Stimulated activated CD8-positive, alpha-beta memory T cell treated with anti-CD3 and anti-CD28 coated beads, Interleukin-12 subunit alpha, Interleukin-12 subunit beta, amount 100 ng/mL, for 24 hours (primary cell): ENCODE measurements around the gene ADAMTS17.
"Not testable (repeated sequence)": the region's sequence is repeated elsewhere in the genome, so short reads cannot be mapped to it uniquely, and the experiment has no call there.

Experiments used
- DNase-seq: peaks from one replicate; pipeline ENCODE4 v3.0.0-alpha.2; 2020; ENCODE audit errors: extremely low read depth

Gene ADAMTS17

DNA sequence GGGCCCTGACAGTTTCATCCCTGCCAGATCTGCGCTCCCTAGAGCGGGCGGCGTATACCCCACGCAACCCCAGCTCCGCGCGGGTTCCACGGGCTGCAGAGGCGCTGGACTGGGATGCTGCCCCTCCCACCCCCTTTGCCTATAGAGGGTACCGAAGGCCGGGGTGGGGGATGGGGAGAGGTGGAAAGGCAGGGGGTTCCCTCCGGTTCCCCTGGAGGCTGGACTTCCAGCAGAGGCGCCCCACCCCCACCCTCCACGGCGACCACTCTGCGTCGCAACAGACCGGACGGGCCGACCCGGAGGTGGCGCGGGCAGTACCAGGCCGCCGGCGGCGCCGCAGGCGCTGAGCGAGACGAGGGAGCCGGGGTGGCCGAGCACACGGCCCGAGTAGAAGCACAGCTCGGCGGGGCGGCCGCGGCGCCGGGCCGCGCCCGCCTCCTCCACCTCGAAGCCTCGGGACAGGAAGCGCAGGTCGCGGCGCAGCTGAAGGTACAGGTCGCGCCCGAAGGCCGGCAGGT lies 995 bp downstream of the ADAMTS17 start:
- DNase-seq = no peak

GRCh38 chr15:100339999-100340398 lies 1.8 kb downstream of the ADAMTS17 start:
- DNase-seq = no peak

GRCh38 chr15:100339451-100339850 lies 2.3 kb downstream of the ADAMTS17 start:
- not testable (repeated sequence) for DNase-seq

GRCh38 chr15:100338971-100339444 lies 2.8 kb downstream of the ADAMTS17 start:
- DNase-seq = no peak

- DNase-seq = no peak
Measured at GRCh38 chr15:100338247-100338646, 3.5 kb downstream of the ADAMTS17 start.

GRCh38 chr15:100337096-100338044 lies 4.4 kb downstream of the ADAMTS17 start:
- no peak for DNase-seq

GRCh38 chr15:100336061-100336460 lies 5.7 kb downstream of the ADAMTS17 start:
- no peak for DNase-seq

DNA sequence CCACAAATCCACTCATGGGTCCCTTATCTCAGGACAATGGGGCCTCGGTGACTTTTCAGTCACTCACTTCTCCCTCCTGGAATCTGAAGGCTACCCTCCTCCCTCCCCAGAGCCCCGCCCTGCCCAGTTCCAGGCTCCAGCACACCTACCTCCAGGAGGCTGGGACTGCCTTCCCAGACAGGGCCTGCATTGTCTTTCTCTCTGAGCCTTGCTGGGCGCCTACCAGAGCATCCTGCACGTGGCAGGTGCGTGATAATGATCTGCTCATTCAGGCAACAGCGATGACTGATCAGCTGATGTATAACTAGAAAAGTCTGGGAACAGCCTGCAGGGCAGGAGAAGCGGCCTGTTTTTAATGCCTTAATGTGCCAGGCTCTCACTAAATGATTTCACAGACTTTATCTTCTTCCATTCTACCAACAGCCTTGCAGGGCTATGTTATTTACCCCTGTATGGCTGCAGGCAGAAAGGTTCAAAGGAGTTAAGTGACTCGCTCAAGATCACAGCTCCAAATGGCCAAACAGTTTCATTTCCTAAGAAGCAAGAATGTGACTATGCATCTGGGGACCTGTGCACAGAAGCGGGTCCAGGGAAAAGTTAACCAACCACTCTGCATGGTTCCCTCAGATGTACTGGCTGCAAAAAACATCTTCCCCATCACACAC lies 6.3 kb downstream of the ADAMTS17 start:
- no peak for DNase-seq

- no peak for DNase-seq
Measured at GRCh38 chr15:100334905-100335304, 6.9 kb downstream of the ADAMTS17 start.

DNA sequence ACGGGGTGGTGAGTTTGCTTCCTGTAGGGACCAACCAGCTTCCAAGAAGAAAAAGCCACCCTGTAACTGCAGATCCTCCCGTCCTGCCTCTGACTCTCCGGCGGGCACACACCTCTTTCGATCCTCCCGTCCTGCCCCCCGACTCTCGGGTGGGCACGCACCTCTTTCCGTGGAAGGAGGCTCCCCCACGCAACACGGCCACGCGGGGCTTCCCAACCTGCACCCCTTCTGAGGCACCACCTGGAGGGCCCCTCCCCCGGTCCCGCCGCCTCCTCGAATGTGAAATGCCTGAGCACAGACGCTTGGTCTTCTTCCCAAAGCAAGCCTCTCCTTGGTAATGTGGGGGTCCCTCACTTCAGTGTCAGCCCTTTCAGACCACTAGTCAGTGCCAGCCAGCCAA lies 7.3 kb downstream of the ADAMTS17 start:
- DNase-seq = no peak

GRCh38 chr15:100334015-100334414 lies 7.8 kb downstream of the ADAMTS17 start:
- DNase-seq = no peak

- DNase-seq = no peak
Measured at GRCh38 chr15:100333236-100333635, 8.5 kb downstream of the ADAMTS17 start.

GRCh38 chr15:100332721-100333120 lies 9.1 kb downstream of the ADAMTS17 start:
- no peak for DNase-seq

- DNase-seq = no peak
Measured at GRCh38 chr15:100332231-100332630, 9.5 kb downstream of the ADAMTS17 start.

- no peak for DNase-seq
Measured at GRCh38 chr15:100330629-100331215, 11.1 kb downstream of the ADAMTS17 start.

GRCh38 chr15:100330221-100330620 lies 11.6 kb downstream of the ADAMTS17 start:
- DNase-seq = no peak

DNA sequence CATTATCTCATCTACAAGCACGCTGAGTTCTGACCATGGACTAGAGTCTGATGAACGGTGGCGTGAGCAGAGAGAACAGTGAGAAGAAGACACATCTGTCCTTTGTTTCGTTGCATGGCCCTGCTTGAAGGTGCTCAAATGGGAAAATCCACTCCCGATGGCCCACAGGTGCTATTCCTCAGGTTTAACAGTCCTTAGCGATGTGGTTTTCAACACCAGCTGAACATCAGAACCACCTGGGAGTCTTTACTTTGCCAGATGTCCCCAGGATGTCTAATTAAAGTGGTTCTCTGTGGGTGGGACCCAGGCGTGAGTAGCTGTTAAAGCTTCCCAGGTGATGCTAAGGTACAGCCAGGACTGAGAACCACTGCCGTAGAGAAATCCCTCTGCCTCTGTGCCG lies 13.0 kb downstream of the ADAMTS17 start:
- no peak for DNase-seq

DNA sequence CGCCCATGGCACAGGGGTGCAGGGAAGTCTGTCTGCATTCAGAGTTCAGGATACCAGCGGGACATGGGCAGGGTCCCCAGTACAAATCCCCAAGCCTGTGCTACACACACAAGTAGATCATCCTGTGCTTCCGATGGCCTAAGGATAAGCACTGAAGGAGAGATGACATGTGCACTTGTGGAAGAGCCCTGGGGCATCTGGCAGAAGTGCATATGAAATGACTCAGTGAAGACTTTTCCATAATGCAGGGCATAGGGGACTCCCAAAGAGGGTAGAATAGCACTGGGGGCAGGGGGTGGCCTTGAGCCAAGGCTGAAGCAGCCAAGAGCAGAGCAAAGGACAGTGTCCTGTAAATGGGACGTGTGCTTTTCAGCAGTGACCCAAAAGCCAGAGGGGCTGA lies 22.9 kb downstream of the ADAMTS17 start:
- DNase-seq = no peak

DNA sequence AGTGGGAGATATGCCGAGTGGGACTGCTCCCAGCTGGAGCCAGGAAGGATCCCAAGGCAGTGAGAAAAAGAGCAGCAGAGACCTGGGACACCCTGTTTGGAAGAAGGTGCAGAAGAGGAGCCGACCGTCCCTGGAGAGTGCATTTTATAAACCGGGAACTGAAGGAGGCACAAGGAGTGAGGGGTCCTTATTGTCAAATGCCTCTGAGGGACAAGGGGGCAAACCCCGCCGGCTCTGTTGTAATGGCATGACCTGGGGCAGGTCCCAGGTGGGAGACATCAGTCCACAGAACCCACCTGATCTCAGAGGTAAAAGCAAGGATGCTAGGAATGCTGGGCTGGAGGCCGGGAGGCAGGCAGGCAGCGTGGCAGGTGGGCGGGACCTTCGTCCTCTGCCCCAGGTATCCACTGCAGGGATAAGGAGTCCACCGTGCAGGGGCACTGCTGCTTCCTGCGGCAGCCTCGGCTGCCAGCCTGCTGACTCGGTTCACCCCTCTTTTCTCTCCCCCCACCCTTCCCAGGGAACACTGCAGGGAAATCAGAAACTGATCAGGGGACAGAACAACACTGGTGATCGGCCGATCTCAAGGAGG lies 26.9 kb downstream of the ADAMTS17 start:
- DNase-seq = no peak

DNA sequence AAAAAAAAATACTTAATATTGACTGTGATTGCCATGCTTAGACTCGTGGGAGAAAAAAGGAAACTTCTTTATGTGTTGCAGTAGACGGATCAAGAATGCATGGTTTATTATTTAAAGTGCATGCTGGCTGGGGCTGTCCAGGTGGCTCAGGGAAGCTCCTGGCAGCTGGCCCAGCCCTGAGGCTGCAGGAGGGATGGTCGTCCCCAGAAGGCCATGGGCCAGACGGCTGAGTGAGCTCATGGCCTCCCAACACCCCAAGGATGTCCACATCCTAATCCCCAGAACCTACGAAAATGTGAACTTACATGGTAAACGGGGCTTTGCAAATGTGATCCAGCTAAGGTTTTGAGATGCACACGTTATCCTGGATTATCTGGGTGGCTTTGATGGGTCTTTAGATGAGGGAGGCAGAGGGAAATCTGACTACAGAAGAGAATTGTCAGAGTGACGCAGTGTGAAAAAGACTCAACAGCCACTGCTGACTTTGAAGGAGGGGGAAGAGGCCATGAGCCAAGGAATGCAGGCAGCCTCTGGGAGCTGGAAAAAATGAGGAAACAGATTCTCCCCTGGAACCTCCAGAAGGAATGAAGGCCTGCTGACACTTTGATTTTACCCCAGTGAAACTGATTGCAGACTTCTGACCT lies 29.8 kb downstream of the ADAMTS17 start:
- DNase-seq = no peak

GRCh38 chr15:100311154-100311625 lies 30.6 kb downstream of the ADAMTS17 start:
- DNase-seq = no peak
